ENCODE measurements around the gene CASZ1.

GRCh38 chr1:10709165-10709564 is 87.3 kb downstream of the CASZ1 start:
- TF ChIP-seq EZH2 (IDR thresholded peaks at IDR 0.05; ENCODE audit: low read length, missing control alignments) = no peak
- no peak for TF ChIP-seq CTCF (conservative IDR thresholded peaks at IDR 0.05 in 1 of 2, IDR thresholded peaks at IDR 0.05 in 1 of 2; ENCODE audit: low read depth in 1 of 2, low read length in 2 of 2)
